H9 (cell line): Measurements from ENCODE around the gene IGF2R. TPM values are rescaled to one million over a fixed set of nuclear protein-coding genes. Genes with fewer than 3 reads are reported as not detected.

Experiments used
- DNase-seq: peaks from one replicate; pipeline ENCODE4 v3.0.0-alpha.2; 2017
- H2AFZ ChIP-seq: one replicate; pipeline ENCODE4 v1.6.1; 2013; ENCODE audit warnings: mild to moderate bottlenecking, low read length, control low read depth, moderate library complexity
- H2AK5ac ChIP-seq: 2 replicates; pipeline ENCODE4 v1.6.1; 2013; ENCODE audit warnings: low read length, control low read depth, mixed read lengths; ENCODE audit not compliant: insufficient read length
- H2BK120ac ChIP-seq: one replicate; pipeline ENCODE4 v1.6.1; 2013; ENCODE audit warnings: low read depth, mild to moderate bottlenecking, low read length, control low read depth, inconsistent platforms; ENCODE audit not compliant: poor library complexity, severe bottlenecking
- H2BK12ac ChIP-seq: 2 replicates; pipeline ENCODE4 v1.6.1; 2013; ENCODE audit warnings: low read length, control low read depth, mixed read lengths, low read depth; ENCODE audit not compliant: insufficient read length
- H2BK15ac ChIP-seq: 2 replicates; pipeline ENCODE4 v1.6.1; 2013; ENCODE audit warnings: low read depth, low read length, control low read depth
- H2BK20ac ChIP-seq: one replicate; pipeline ENCODE4 v1.6.1; 2013; ENCODE audit warnings: low read depth, mild to moderate bottlenecking, low read length, control low read depth, inconsistent platforms; ENCODE audit not compliant: poor library complexity, severe bottlenecking
- H2BK5ac ChIP-seq: 2 replicates; pipeline ENCODE4 v1.6.1; 2013; ENCODE audit warnings: low read length, control low read depth, mixed read lengths; ENCODE audit not compliant: insufficient read length
- H3K14ac ChIP-seq: 2 replicates; pipeline ENCODE4 v1.6.1; 2013; ENCODE audit warnings: low read length, control low read depth; ENCODE audit not compliant: insufficient read depth
- H3K18ac ChIP-seq: 2 replicates; pipeline ENCODE4 v1.6.1; 2013; ENCODE audit warnings: low read depth, mild to moderate bottlenecking, mixed read lengths, low read length, control low read depth; ENCODE audit not compliant: insufficient read length
- H3K23ac ChIP-seq: 2 replicates; pipeline ENCODE4 v1.6.1; 2013; ENCODE audit warnings: low read length, control low read depth, mixed read lengths, low read depth; ENCODE audit not compliant: insufficient read length
- H3K23me2 ChIP-seq: 2 replicates; pipeline ENCODE4 v1.6.1; 2013; ENCODE audit warnings: low read depth, mild to moderate bottlenecking, mixed read lengths, low read length, control low read depth; ENCODE audit not compliant: insufficient read length, poor library complexity, severe bottlenecking
- H3K27ac ChIP-seq: 2 replicates; pipeline ENCODE4 v1.5.1; 2013; ENCODE audit warnings: low read length, control low read depth, mixed read lengths, low read depth; ENCODE audit not compliant: insufficient read length
- H3K27me3 ChIP-seq: 2 replicates; pipeline ENCODE4 v1.6.1; 2013; ENCODE audit warnings: low read length, control low read depth, inconsistent platforms; ENCODE audit not compliant: insufficient read depth
- H3K4ac ChIP-seq: 2 replicates; pipeline ENCODE4 v1.6.1; 2013; ENCODE audit warnings: low read depth, mild to moderate bottlenecking, control low read depth, inconsistent platforms, low read length, moderate library complexity
- H3K4me1 ChIP-seq: 2 replicates; pipeline ENCODE4 v1.6.1; 2013; ENCODE audit warnings: low read length, control low read depth, inconsistent platforms; ENCODE audit not compliant: insufficient read depth
- H3K4me2 ChIP-seq: 2 replicates; pipeline ENCODE4 v1.6.1; 2013; ENCODE audit warnings: low read length, control low read depth, mixed read lengths; ENCODE audit not compliant: insufficient read length, insufficient read depth
- H3K56ac ChIP-seq: 2 replicates; pipeline ENCODE4 v1.6.1; 2013; ENCODE audit warnings: low read depth, mild to moderate bottlenecking, mixed read lengths, low read length, control low read depth; ENCODE audit not compliant: insufficient read length
- H3K79me1 ChIP-seq: 2 replicates; pipeline ENCODE4 v1.6.1; 2013; ENCODE audit warnings: low read depth, mild to moderate bottlenecking, moderate library complexity, low read length, control low read depth, inconsistent platforms; ENCODE audit not compliant: insufficient read depth, poor library complexity, severe bottlenecking
- H3K79me2 ChIP-seq: 2 replicates; pipeline ENCODE4 v1.6.1; 2013; ENCODE audit warnings: low read length, control low read depth, inconsistent platforms; ENCODE audit not compliant: insufficient read depth
- H3K9ac ChIP-seq: 2 replicates; pipeline ENCODE4 v1.6.1; 2013; ENCODE audit warnings: low read length, control low read depth, mixed read lengths; ENCODE audit not compliant: insufficient read length; ENCODE audit errors: extremely low read depth
- H3K9me3 ChIP-seq: one replicate; pipeline ENCODE4 v1.6.1; 2013; ENCODE audit warnings: low read depth, low read length, inconsistent platforms; ENCODE audit not compliant: control insufficient read depth
- H3T11ph ChIP-seq: one replicate; pipeline ENCODE4 v1.6.1; 2013; ENCODE audit warnings: mild to moderate bottlenecking, low read length, control low read depth, inconsistent platforms
- H4K20me1 ChIP-seq: one replicate; pipeline ENCODE4 v1.6.1; 2013; ENCODE audit not compliant: control insufficient read depth, insufficient read length, insufficient read depth
- H4K5ac ChIP-seq: 2 replicates; pipeline ENCODE4 v1.6.1; 2013; ENCODE audit warnings: low read depth, mild to moderate bottlenecking, mixed read lengths, low read length, control low read depth; ENCODE audit not compliant: insufficient read length
- H4K8ac ChIP-seq: replicated peaks from 2 replicates; pipeline ENCODE4 v1.6.1; 2013; ENCODE audit warnings: low read length, control low read depth, mixed read lengths, low read depth; ENCODE audit not compliant: insufficient read length
- H4K91ac ChIP-seq: 2 replicates; pipeline ENCODE4 v1.6.1; 2013; ENCODE audit warnings: low read depth, mild to moderate bottlenecking, moderate library complexity, mixed read lengths, low read length, control low read depth; ENCODE audit not compliant: insufficient read length
- H3K27ac Mint-ChIP-seq, 3 experiments: 2 replicates in 2 of 3; 3 replicates in 1 of 3; pipeline ENCODE4 v1.8.0; 2020 to 2021; ENCODE audit warnings: mixed read lengths in 3 of 3, mild to moderate bottlenecking in 1 of 3, moderate library complexity in 1 of 3
- H3K27me3 Mint-ChIP-seq: 2 replicates; pipeline ENCODE4 v1.8.0; 2021; ENCODE audit warnings: low read depth, mild to moderate bottlenecking, moderate library complexity, mixed read lengths
- H3K36me3 Mint-ChIP-seq, 3 experiments: 2 replicates in 2 of 3; 3 replicates in 1 of 3; pipeline ENCODE4 v1.8.0; 2020 to 2021; ENCODE audit warnings: low read depth in 3 of 3, mixed read lengths in 3 of 3; ENCODE audit not compliant: insufficient read depth in 1 of 3
- H3K4me1 Mint-ChIP-seq, 2 experiments: 2 replicates each; pipeline ENCODE4 v1.8.0; 2020; ENCODE audit warnings: mixed read lengths in 2 of 2
- H3K4me3 Mint-ChIP-seq, 2 experiments: 2 replicates in 1 of 2; 3 replicates in 1 of 2; pipeline ENCODE4 v1.8.0; 2020 to 2021; ENCODE audit warnings: mild to moderate bottlenecking in 2 of 2, mixed read lengths in 2 of 2, moderate library complexity in 1 of 2
- H3K9me3 Mint-ChIP-seq, 2 experiments: 2 replicates in 1 of 2; 3 replicates in 1 of 2; pipeline ENCODE4 v1.8.0; 2020; ENCODE audit warnings: mild to moderate bottlenecking in 2 of 2, mixed read lengths in 2 of 2, moderate library complexity in 1 of 2
- CTCF ChIP-seq: fragments of 200-600 bp; sonication (generic); conservative IDR thresholded peaks from 3 replicates; pipeline ENCODE4 v1.8.0; 2021; ENCODE audit warnings: antibody characterized with exemption, mild to moderate bottlenecking
- WGBS: extraction: QIAGEN DNeasy Blood & Tissue Kit; methylation state at CpG from one replicate; pipeline ENCODE4 v1.1.7; 2013; ENCODE audit warnings: missing lambda C conversion rate, low lambda C conversion rate, mixed read lengths; ENCODE audit not compliant: insufficient read length; ENCODE audit errors: extremely low coverage; 5-methylcytosine and 5-hydroxymethylcytosine counted together
- total RNA-seq: library from RNA; stranded (reverse); gene quantifications from 2 replicates; pipeline ENCODE4 v1.2.1, GENCODE V29; 2021

IGF2R gene
- total RNA-seq, 1 experiment from 2014 or later: 66.7 TPM

GRCh38 chr6:159996626-159997497 is 28.0 kb downstream of the IGF2R start:
- Histone ChIP-seq H2BK5ac (no peak overlapping the region), H3K23me2 (no peaks in the 10 kb centered on the region), H3K18ac (no peak overlapping the region), H4K91ac (no peak overlapping the region), H2BK120ac (no peak overlapping the region), H3K9me3 (no peaks in the 10 kb centered on the region), H3K9ac (no peak overlapping the region), H3K23ac (no peak overlapping the region), H2AFZ (no peak overlapping the region), H4K20me1 (no peaks in the 10 kb centered on the region), H4K5ac (no peak overlapping the region), H2AK5ac (no peak overlapping the region), H3K56ac (no peak overlapping the region), H3K4ac (no peak overlapping the region), H3K4me1 (peaks cover 2% of the 10 kb centered on the region; the same call in 1 of the 2 replicates), H3K27me3 (no peaks in the 10 kb centered on the region), H3K4me2 (no peak overlapping the region), H2BK15ac (no peak overlapping the region), H3K27ac (no peak overlapping the region), H3T11ph (no peak overlapping the region), H2BK12ac (no peak overlapping the region), H4K8ac (no peak overlapping the region), H3K79me2 (peaks cover 12% of the 10 kb centered on the region; the same call in 1 of the 2 replicates), H3K79me1 (peaks cover 10% of the 10 kb centered on the region), H2BK20ac (no peak overlapping the region), H3K14ac (no peak overlapping the region; the same call in 1 of the 2 replicates)
- H3K4me3 Mint-ChIP-seq: no peak overlapping the region
- H3K4me1 Mint-ChIP-seq: peaks cover 35 to 46% of the 10 kb centered on the region in 2 experiments
- no peak for TF ChIP-seq CTCF
- no CpG with 5 or more reads among the region's 12 CpGs for WGBS
- H3K9me3 Mint-ChIP-seq: no peaks in the 10 kb centered on the region
- no peaks in the 10 kb centered on the region for H3K27me3 Mint-ChIP-seq
- H3K27ac Mint-ChIP-seq: peak overlapping the region in 2 of 3 experiments; percentile 26 to 52; a peak in 5 of 7 replicates
- no peak for DNase-seq
- H3K36me3 Mint-ChIP-seq: peaks cover 25 to 34% (median 31%) of the 10 kb centered on the region in 3 experiments
